Ammon's horn (tissue), 1 donor: ENCODE results near the gene RNF215.

ENCODE experiments used
- DNase-seq: peaks from one replicate; pipeline ENCODE4 v3.0.0-alpha.2; 2016; ENCODE audit warnings: low spot score

RNF215 gene

DNA sequence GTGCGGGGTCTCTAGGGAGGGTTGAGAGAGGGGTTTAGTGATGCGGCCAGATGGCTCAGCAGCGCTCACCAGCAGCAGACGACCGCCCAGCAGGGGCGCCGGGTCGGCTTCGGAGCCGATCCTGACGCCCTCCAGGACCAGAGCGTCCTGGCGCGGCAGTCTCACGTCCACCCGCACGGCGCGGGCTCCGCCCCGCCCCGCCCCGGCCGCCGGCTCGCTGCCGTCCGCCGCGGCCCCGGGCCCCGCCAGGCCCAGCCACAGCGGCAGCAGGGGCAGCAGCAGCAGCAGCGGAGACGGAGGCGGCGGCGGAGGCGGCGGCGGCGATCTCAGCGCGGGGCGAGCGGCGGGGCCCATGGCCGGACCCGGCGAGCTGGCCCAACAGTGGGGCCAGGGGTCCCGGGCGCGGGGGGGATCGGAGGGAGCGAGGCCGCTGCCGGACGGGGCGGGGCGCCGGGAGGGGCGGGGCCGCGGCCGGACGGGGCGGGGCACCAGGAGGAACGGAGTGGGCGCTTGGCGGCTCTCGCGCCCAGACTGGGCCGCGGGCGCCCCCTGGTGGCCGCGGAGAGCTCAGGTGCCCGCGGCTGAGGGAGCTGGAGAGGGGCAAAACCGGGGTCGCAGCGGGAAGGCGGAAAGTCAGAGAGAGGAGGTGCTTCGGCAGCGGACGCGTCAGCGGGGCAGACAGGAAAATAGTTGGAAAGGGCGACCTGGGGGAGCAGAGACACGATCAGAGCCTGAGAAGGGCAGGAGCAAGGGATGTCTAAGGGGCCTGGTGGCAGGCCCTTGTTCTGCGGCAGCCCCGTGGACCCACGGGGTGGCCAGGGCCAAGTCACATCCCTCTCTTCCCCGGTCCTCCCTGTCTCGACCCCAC is at the start of gene RNF215:
Gene RNF215, minus strand, starts transcription at position 452 of the 868 bp plus-strand sequence. Its CDS starts 98 bp downstream, at position 354.
- DNase-seq = peak; percentile 87

DNA sequence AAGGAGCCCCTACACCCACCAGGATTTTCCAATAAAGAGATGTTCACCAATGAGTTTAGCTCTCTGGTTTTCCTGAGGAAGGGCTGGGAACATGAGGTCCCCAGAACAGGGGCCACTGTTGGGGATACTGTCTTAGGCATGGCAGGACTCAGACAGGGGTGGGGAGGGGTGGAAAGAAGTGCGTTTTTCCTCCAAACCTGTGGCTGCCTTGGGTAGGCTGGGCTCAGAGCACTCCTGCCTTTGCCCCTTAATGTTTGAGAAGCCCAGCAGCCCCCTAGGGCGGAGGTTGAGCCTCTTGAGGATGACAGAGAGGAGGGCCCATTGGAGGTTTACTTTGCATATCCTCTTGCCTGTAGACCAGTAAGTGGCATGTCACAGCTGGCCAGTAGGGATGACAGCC is 49.0 kb upstream of the RNF215 start:
- no peak for DNase-seq

DNA sequence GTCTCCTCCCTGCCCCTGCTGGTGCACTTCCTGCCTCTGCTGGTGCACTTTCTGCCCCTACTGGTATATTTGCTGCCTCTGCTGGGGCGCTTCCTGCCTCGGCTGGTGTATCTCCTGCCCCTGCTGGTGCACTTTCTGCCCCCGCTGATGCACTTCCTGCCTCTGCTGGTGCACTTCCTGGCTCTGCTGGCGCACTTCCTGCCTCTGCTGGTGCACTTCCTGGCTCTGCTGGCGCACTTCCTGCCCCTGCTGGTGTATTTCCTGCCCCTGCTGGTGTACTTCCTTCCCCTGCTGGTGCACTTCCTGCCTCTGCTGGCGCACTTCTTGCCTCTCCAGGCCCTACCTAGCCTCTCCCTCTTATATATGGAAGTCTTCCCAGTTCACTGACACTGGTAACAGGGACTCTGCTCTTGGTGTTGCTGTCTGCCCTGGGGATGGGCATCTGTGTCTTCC is 48.5 kb upstream of the RNF215 start:
- no peak for DNase-seq

DNA sequence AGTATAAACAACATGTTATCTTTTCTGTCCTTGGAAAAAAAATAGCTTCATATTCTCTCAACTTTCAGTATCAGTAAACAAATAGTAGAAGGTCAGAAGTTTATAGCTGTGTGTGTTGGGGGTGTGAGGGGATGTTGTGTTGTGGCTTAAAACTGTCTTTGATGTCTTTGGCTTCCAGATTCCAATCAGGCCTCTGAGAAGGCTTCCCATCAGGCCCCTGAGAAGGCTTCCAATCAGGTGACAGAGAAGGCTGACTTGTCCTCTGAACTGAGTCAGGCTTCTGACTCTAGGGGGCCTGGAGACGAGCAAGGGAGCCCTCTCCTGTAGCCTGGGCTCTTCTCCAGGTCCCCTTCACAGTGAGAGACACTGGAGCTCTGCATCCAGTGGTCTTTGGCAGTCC is 47.6 kb upstream of the RNF215 start:
- no peak for DNase-seq

DNA sequence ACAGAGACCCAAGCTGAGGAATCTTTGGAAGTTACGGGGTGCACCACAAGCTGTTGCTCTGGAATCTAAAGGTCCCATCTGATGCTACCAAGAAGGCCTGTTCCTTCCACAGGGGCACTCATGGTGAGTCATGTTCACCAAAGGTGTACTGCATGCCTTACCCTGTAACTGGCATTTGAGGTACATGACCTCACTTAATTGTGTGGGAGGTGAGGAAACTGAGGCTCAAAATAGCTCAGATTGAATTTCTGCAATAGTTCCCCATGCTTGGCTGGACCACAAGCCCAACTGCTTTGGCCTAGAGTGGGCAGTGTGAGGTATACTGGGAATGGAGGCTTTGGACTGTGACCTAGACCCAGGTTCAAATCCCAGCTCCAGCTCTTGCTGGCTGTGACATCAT is 46.6 kb upstream of the RNF215 start:
- DNase-seq = no peak

DNA sequence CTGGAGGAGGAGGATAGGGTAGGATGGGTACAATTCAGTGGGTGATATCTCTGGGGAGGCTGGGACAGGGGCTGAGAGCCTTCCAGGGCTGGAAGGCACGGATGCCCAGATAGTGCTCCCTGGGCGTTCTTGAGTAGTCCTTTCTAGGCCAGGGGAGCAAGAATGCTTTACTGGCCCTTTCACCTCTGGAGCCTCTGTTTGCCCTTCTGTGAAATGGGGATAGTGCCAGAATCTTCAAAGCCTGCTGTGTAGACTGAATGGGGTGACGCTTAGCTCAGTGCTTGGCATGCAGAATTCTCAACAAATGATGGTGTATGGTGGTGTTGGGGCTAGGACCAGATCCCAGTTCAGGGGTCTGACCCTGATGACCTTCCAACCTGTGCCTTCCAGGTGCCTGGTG is 46.0 kb upstream of the RNF215 start:
- no peak for DNase-seq

DNA sequence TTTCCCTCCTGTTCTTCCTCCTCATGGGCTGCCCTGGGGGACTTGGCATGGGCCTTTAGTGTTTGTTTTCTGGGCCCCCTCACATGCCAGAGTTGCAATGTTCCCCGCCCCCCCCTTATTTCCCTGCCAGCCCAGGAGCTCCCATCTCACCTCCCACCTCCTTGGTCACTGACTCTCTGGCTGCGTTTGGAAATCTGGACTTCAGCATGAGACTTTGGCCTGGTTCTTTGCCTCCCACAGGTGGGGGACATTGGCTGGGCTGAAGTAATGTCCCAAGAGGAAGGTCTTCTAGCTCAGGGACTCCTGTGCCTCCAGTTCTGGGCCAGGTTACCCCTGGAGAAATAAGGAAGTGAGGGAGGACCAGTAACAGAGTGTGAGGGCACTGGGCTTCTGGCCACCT is 45.3 kb upstream of the RNF215 start:
- DNase-seq = no peak

DNA sequence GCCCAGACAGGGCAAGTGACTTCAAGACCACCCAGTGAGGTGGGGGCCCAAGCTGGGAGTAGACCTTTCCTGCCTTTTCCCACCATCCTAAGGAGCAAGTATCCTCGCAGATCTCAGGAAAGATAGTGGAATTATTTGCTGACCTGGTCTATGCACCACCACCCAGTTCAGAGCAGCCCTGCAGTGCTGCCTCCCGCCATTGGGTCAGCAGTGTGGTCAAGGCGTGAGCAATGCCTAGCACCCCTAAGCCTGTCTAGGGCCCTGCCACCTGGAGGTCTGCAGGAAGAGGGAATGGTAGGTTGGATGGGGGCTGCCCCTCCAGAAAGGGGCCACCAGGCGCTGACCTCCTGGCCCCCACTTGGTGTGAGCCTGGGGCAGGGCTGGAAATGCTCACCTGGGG is 44.9 kb upstream of the RNF215 start:
- DNase-seq = no peak

DNA sequence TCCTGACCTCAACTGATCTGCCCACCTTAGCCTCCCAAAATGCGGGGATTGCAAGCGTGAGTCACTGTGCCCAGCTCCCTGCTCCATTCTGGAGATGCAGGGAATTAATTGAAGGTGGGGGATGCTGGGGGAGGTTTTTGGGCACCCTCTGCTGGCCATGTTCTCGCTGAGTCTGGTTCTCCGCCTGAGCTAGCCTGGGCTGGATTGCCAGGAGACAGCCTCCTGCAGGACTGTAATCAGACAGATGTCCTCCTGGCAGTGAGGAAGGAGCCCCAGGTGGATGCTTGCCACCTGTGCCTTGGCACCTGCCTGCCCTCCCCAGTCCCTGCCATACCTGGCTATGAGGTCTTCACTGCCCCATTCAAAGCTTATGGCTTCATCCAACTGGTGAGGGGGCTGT is 43.7 kb upstream of the RNF215 start:
- no peak for DNase-seq

DNA sequence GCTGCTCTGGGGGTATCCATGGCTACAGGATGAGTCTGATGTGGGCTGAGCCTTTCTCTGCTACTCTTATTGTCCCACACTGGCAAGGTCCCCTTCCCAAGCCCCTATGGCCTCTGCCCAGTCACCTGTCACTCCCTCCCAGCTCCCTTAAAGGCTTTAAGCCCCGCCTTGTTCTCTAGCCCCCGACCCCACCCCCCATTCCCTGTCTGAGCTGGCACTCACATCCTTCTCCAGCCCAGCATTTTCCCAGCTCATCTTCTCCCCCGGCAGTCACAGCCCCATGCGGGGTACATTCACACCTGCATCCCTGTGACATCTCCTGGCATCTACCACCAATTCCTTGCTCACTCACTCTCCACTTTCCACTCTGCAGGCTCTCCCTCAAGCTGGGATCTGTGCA is 42.7 kb upstream of the RNF215 start:
- no peak for DNase-seq

DNA sequence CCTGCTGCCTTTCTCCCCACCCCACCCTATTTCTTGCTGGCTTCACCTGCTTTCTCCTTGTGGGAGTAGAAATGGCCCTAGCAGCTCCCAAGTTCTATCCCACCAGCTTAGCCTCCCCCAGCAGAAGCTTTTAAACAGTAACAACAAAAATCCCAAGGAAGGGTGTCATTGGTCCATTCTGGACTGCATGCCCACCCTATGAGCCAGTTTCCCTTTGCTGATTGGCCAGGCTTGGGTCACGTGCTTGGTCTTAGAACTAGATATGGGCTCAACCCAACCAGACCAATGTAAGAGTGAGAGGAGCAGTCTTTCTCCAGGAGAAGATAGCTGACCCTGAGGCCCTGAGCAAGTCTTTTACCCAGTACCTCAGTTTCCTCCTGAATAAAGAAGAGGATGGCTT is 40.7 kb upstream of the RNF215 start:
- DNase-seq = no peak

DNA sequence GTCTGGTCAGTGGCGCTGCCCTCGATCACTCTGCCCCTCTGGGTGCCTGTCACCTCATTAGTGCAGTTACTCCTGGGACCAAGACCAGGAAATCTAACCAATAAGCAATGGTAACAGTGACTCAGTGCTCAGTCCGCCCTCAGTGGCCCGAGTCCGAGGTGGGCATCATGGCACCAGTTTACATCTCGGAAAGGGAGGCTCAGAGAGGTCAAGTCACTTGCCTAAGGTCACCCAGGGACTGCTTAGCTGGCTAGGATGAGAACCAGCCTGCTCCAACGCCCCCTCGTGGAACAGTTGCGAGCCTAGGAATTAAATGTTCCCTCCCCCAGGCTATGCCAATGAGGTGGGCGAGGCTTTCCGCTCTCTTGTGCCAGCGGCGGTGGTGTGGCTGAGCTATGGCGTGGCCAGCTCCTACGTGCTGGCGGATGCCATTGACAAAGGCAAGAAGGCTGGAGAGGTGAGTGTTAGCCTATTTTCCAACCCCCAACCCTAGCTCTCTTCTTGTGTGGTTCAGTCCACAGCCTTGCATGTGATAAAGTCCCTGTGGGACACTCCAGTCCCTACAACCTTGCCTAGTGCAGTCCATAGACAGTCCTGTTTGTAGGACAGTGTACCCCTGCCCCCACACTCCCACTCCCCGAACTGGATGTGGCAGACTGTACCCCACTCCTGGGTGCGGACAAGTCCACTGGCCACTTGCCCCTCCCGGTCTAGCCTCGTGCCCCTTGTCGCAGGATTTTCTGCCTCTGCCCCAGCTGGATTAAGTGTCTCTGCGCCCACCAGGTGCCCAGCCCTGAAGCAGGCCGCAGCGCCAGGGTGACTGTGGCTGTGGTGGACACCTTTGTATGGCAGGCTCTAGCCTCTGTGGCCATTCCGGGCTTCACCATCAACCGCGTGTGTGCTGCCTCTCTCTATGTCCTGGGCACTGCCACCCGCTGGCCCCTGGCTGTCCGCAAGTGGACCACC is 39.5 kb upstream of the RNF215 start:
- DNase-seq = peak; percentile 81

DNA sequence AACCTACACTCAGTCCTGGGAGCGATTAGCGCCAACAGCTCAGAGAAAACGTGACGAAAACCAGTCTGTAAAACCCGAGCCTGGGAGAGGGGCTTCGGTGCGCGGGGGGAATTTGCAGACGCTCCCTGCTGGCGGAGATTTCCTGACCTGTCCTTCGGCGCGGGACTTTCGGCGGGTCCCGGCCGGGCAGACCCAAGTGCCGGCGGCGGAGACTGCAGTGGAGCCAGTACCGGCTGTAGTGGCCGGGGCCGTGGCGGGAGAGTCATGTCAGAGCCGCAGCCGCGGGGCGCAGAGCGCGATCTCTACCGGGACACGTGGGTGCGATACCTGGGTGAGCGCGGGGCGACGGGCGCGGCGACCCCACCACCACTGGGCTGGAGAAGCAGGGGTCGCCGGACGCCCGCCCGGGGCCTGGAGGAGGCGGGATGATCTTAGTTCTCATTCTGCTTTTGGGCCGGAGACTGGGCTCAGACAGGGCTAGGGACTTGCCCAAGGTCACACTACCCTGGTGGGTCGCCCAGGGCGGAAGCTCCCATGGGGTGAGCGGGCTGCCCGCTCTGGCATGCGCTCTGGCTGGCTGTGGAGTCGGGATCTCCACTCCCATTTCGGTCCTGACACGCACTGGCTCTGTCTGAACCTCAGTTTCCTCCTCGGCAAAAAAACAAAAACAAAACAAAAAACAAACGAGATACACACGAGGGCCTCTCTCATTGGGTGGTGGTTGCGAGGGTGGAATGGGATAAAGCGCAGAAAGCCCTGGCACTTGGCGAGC is 38.6 kb upstream of the RNF215 start, which contains the start of gene MTFP1:
Gene MTFP1, plus strand, starts transcription at position 153 of the 772 bp plus-strand sequence. Its CDS starts 112 bp downstream, at position 265.
- peak; percentile 48 for DNase-seq

DNA sequence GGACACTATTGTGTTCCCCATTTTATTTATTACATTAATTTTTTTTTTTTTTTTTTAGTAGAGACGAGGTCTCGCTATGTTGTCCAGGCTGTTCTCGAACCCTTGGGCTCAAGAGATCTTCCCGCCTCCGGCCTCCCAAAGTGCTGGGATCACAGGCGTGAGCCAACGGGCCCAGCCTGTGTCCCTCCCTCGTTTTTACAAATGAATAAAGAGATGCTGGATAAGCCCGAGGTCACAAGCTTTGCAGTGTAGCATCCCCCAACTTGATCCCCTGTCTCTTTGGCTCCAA is 38.1 kb upstream of the RNF215 start:
- DNase-seq = no peak

DNA sequence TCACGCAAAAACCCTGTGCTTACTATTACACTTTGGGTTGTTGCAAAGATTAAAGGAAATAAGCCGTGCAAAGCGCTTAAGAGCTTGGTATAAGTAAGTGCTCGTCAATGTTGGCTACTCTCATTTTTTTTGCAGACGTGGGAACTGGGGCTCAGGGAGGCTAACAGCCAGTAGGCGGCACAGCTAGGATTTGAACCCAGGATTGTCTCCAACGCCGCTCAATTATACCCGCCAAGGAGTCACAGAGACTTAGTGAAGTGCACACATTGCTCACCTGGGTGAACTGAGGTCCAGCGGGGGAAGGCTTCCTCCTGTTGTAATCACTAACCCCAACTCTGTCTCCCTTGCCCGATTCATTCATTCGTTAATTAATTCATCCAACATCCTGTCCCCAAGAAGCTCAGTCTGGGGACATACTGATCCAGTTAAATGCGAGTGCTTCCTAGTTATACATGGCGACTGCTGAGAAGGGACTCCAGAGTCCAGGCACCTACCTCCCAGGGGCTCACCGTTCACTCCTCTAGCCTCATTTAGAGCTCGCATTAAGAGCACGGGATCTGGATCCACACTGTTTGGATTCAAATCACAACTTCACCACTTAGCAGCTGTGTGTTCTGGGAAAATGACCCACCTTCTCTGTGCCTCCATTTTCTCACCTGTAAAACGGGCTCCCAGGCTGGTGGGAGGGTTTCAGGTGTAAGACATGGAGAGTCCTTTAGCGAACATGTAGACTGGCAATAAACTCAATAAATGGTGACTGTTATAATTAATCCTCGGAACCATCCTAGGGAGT is 37.5 kb upstream of the RNF215 start:
- DNase-seq = no peak

DNA sequence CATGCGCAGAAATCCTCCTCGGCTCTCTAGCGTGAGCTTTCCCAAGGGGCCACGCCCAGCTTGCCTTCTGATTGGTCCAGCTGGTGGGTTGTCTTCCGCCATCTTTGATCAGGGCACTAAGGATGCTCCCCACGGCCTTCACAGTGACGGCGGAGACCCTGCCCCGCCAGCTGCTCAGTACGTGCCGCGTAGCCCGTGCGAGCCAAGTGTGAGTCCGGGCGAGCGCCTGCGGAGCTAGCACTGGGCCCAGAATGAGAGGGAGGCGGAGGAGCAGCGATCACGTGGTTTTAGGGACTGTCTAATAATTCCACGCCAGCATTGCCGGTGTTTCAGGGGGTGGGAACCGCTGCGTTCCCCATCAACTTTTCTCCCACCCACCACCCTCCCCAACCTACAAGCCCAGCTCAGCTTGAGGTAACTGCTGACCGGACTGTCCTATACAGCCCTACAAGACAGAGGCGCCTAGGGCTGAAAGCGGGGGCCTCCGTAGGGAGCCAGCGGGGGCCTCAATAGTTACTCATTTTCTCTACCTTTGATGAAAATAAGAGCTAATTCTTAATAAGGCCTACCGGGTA is 36.8 kb upstream of the RNF215 start:
- peak; percentile 99 for DNase-seq

DNA sequence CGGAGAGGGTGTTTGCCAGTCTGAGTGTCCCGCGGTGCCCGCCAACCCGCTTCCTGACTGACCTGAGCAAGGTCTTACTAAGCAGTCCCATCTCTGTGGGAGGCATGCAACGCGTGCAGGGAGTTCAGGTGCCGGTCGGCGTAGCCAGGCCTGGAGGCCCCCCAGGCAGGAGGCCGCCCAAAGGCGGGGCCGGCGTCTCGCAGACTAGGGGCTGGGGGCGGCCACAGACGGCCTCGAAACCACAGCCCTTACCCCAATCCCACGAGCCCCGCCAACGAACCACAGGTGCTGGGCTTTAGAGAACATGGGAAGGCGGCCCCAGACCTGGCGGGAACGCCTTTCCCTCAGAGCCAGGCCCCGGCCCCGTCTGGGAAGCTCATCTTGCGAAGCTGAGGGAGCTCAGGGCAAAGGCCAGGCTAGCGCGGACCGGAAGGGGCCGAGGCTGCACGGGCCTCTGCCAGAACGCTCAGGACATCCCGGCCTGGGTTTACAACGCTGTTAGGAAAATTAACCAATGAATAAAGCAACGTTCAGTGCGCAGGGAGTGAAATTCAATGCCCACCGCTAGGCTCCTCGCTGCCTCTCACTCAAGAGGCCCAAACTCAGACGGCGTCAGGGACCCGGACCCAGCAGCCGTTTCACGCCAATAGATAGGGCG is 36.2 kb upstream of the RNF215 start:
- peak; percentile 54 for DNase-seq

DNA sequence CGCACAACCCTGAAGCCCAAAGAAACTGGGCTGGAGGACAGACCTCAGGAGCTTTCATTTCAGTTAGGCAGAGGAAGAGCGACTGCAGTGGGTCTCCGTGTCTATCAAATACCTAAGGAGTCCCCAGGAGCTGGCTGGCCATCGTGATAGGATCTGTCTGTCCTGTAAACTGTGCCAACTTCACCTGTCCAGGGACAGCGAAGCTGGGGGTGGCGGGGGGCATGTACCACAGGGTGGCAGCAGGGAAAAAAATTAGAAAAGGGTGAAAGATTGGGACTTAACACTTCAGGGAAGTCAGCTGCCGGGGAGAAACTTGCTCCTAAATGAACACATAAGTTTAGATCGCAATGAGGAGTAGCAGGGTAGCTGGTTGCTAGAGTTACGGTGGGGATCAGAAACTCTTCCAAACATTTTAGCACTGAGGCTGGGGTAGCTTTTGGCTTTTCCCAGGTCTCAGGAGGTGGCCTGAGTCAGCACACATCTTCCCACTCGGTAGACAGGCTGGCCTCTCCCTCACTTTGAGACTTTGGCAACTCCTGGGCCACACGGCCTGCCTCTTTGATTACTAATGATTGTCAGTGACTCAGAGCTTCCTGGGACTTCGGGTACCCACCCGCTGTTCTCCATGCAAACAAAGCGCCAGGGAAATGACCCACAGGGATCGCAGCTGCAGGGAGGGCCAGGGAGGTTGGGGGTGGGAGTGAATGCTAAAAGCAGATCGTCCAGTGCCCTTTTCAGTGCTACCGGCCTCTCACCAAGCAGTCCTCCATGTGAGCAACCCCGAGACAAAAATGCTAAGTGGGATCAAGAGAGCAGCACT is 35.5 kb upstream of the RNF215 start:
- DNase-seq = peak; percentile 74

DNA sequence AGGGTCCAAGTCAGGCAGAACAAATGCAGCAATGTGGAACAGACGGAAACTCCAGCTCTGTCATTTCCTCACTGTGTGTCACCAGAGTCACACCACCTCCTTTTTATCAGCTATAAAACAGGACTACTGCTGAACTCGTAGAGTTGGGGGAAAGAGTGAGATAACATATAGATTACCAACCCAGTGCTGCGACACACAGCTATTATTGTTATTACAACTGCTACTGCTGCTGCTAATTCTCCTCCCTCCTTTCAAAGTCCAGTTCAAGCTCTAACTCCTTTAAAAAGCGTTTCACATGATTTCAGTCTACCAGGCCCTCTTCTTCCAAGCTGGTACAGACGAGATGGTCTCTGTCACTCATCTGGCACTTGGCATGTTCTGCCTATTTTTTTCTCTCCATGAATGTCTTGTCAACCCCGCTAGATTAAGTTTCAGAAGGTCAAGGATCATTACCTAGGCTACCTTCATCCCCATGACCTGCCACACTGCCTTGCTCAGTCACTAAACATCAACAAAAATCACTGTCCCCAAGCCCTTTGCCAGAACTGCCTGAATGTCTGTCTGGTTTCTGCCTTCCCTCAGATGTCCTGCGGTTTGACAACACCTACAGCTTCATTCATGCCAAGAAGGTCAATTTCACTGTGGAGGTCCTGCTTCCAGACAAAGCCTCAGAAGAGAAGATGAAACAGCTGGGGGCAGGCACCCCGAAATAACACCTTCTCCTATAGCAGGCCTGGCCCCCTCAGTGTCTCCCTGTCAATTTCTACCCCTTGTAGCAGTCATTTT is 34.7 kb upstream of the RNF215 start:
- no peak for DNase-seq
